ENCODE data around the gene B4GALNT3.

The B4GALNT3 gene

GRCh38 chr12:508145-508544 is 48.4 kb downstream of the B4GALNT3 start:
- DNase-seq (ENCODE audit: low read depth in 3 of 3, low spot score in 1 of 3), result no peak

DNA sequence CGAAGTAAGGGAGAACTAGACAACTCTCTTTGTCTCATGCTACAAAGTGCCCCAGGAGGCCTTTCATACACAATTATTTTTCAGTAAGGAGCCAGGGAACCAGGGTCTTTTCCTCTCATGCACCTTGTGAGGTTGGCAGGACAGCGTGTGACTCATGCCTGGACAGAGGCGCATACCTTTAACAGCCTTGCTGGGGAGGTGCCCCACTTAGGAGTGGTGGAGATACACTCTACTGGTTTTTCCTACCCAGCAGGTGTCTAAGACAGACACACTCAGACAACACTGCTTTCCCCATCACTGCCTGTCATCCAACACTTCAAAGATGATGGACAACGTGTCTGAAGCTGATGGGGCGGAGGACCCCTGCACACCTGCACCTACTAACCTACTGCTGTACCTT is 49.1 kb downstream of the B4GALNT3 start:
- DNase-seq (ENCODE audit: low read depth in 3 of 3, low spot score in 1 of 3), result no peak

DNA sequence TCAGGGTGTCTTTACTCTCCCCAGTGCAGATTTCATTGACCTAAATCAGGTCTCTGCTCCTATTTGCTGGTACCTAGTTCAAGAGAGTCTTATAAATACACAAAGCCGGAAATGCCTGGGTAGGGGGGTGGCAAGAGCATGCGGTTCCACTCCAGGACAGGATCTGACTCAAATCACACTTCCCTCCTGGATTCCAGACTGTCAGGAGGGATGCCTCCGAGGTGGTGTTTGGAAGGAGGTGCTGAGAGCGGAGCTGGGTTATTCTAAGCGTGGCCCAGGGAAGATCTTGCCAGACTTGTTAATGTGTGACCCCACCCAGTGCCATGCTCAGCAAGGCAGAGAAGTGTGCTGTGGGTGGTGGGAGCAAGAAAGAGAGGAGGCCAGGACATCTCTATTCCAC is 49.8 kb downstream of the B4GALNT3 start:
- DNase-seq (ENCODE audit: low read depth in 3 of 3, low spot score in 1 of 3), result no peak

DNA sequence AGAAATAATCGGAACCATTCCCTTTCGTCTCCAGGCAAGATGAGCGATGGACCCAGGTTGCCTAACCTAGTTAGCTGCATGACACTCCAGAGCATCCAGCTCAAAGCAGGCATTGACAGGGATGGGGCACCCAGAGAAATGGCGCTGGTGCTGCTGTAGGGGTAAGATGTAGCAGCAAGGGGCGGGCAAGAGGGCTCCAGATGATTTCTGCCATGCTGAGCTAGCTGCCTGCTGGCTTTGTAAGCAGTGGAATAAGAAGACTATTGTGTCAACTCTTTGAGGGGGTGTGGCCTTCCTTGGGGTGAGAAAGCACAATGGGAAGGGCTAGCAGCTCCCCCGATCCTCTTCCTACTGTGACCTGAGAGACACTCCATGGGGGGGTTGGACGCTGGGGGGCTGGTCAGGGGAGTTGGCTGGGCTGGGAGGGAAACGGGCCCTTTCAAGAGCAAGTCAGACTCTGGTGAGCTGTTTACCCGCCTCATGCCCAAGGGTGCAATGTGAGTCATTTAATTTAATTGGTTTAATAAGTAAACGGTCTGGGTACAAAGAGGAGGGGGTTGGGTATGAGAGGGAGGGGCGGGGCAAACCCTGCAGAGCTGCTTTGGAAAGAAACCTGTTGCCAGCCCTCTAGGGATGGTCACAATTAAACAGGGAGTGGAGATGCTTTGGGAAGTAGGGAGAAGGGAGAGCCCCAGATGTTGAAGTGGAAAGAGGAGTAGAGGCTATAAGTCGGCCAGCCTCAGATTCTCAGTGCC is 50.5 kb downstream of the B4GALNT3 start:
- DNase-seq (ENCODE audit: low read depth in 3 of 3, low spot score in 1 of 3), result no peak

- no peak for DNase-seq (ENCODE audit: low read depth in 3 of 3, low spot score in 1 of 3)
Measured at GRCh38 chr12:512933-513332, 53.2 kb downstream of the B4GALNT3 start.

- DNase-seq (ENCODE audit: low read depth in 3 of 3, low spot score in 1 of 3), result no peak
Measured at GRCh38 chr12:513446-513845, 53.7 kb downstream of the B4GALNT3 start.

DNA sequence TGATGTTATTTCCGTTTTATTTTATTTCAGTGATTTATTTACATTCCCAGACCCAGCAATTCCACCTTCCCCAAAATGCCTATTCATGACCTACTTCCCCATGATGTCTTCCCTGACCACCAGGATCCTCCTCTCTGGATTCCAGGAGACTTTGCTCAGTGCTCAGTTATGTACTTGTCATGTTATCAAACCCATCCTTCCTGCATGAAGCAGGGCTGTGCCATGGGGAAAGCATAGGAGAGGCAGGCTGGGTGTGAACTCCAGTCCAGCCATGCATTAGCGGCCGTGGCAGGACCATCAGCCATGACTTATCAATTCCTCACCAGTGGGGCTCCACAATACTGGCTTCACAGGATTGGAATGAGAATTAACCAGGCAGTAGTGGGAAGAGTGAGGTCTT is 57.8 kb downstream of the B4GALNT3 start:
- no peak for DNase-seq (ENCODE audit: low read depth in 3 of 3, low spot score in 1 of 3)

DNA sequence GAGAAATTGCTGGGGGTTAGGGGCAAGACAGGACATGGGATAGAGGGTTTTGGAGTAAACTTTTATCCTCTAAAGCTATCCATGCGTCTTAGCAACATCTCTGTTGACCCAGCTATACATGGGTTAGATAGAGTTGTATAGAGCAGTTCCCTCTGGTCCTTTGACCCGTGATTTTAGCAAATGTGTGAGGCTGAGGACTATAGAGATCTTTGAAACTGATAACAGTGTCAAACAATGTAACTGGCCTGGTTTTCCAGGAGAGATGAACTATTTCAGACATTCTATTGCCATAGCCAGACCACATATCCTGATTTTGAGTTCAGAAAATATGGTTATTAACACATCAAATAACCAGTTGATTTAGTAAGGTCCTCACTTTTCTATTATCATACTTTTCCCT is 60.4 kb downstream of the B4GALNT3 start:
- DNase-seq (ENCODE audit: low read depth in 3 of 3, low spot score in 1 of 3), result no peak

DNA sequence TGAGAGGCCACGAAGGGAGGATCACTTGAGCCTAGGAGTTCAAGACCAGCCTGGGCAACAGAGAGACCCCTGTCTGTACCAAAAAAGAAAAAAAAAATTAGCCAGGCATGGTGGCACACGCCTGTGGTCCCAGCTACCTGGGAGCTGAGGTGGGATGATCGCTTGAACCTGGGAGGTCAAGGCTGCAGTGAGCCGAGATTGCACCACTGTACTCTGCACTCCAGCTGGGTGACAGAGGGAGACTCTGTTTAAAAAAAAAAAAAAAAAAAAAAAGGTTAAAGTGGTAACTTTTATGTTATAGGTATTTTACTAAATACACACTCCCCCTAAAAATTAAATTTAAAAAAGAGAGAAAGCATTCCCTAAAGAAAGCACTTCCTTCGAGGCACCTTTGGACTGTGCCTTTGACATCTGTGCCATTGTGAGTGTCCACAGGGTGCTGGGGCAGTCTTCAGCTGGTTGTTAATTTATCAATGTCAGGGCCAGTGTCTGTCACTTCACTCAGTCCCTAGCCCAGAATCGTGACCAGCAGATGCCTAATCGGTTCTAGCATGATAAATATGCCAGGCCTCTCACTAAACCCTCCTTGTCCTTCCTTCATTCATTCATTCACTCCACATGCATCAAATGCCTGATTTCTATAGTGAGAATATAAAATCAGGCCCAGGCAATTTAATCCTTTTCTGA is 63.1 kb downstream of the B4GALNT3 start:
- DNase-seq (ENCODE audit: low read depth in 3 of 3, low spot score in 1 of 3), result no peak

GRCh38 chr12:524167-524951 is 64.6 kb downstream of the B4GALNT3 start:
- no peak for DNase-seq (ENCODE audit: low read depth in 3 of 3, low spot score in 1 of 3)

- DNase-seq (ENCODE audit: low read depth in 3 of 3, low spot score in 1 of 3), result no peak
Measured at GRCh38 chr12:526089-526488, 66.3 kb downstream of the B4GALNT3 start.

DNA sequence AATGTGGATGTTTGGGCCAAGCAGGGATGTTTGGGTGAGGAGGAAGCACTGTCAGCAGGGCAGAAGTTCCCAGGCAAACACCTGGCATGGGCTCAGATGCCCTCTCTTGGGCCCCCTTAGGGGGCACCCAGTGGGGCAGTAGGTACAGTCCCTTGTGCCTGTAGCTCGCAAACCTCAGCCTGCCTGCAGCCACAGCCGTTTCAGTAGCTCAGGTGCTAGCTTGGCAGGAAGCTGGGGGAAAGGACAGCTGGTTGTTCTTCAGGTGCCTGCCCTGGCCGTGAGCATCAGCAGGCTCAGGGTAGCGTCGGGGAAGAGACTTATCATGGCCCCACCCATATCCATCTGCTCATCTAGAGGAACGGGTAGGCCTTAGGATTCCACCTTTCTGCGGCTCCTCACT is 67.5 kb downstream of the B4GALNT3 start:
- no peak for DNase-seq (ENCODE audit: low read depth in 3 of 3, low spot score in 1 of 3)

DNA sequence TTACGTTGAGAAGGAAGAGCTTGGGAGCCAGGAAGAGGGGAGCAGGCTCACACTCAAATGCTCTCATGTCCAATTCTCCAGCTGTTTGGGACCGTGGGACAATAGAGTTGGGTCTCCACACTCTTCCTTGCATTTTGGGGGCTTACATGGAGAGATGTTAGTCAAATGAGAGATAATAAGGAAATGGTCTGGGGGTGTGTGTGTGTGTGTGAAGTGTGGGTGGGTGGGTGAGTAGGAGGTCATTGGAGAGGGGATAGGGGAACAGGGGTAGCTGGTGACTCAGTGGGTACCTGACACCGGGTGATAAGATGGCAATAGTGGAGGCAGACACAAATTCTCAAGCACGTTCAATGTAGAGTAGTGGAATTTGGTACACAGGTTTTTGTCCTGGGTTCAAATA is 68.0 kb downstream of the B4GALNT3 start:
- no peak for DNase-seq (ENCODE audit: low read depth in 3 of 3, low spot score in 1 of 3)

DNA sequence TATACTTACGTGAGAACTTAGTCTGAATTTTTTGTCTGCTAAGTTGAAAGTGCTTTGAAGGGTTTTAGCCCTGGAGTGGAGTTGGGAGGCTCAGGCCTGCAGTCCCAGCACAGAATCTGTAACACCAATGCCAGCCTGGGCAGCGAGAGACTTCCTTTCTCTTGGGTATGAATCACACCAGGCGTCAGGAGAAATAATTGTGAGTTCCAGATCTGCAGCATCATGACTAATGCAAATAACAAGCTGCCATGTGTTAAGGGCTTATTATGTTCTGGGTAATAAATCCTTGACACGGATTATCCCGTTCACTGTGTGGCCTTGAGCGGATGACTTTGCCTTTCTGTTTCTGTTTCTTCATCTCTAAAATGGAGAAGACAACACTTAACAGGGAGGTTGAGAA is 70.6 kb downstream of the B4GALNT3 start:
- DNase-seq (ENCODE audit: low read depth in 3 of 3, low spot score in 1 of 3), result no peak

DNA sequence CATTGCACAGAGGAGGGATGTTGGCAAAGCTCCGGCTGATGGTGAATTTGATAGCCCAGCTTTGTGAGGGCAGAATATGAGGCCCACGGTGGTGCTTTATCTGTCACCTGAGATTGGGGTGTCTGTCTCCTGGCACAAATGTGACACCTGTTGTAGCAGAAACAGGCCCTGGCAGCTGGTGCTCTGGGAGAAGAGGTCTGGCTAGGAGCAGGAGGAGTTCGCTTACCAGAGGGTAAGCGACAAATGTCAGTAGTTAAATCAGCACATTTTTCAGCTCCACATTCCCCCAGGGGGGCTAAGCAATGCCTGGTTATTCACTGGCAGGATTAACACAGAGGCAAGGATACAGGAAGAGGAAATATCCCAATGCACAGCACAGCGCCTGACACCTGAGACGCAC is 71.1 kb downstream of the B4GALNT3 start:
- no peak for DNase-seq (ENCODE audit: low read depth in 3 of 3, low spot score in 1 of 3)

- no peak for DNase-seq (ENCODE audit: low read depth in 3 of 3, low spot score in 1 of 3)
Measured at GRCh38 chr12:531951-532585, 72.3 kb downstream of the B4GALNT3 start.

GRCh38 chr12:532908-533565 is 73.3 kb downstream of the B4GALNT3 start:
- DNase-seq (ENCODE audit: low read depth in 3 of 3, low spot score in 1 of 3), result no peak

- no peak for DNase-seq (ENCODE audit: low read depth in 3 of 3, low spot score in 1 of 3)
Measured at GRCh38 chr12:533718-534117, 74.0 kb downstream of the B4GALNT3 start.

- DNase-seq (ENCODE audit: low read depth in 3 of 3, low spot score in 1 of 3), result no peak
Measured at GRCh38 chr12:534216-534615, 74.5 kb downstream of the B4GALNT3 start.

- no peak for DNase-seq (ENCODE audit: low read depth in 3 of 3, low spot score in 1 of 3)
Measured at GRCh38 chr12:535396-535795, 75.7 kb downstream of the B4GALNT3 start.

DNA sequence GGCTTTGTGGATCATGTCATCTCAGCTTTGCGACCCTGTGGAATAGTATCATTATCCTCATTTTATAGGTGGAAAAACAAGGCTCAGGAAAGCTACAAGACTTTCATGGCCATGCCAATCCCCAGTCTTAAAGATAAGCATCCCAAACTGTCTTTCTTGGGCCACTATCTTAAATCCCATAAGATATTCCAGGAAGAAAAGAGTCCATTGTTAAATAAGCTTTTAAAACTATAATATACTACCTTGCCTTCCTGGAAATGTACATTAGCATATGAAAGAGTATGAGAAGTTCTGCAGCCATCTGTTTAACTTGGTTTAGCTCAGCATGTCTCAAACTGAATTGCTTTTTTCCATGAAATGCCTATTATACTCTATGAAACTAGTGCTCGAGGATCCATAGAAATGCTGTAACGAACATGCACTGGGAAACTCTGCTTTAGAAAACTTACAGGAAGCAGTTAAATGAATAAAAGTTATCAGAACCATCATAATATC is 77.1 kb downstream of the B4GALNT3 start:
- no peak for DNase-seq (ENCODE audit: low read depth in 3 of 3, low spot score in 1 of 3)

Measured in stimulated activated CD4-positive, alpha-beta T cell treated with anti-CD3 and anti-CD28 coated beads, TNF-alpha, amount 100 ng/mL, for 1 hour (primary cell).